ENCODE data around the gene CNNM2. TPM values are rescaled to one million over a fixed set of nuclear protein-coding genes. Genes with fewer than 3 reads are reported as not detected.

CNNM2 gene
- polyA plus RNA-seq, 1 of the 3 experiments (the other 2 are of a cell fraction) = 4.0 TPM

- H3K27ac ChIP-seq (ENCODE audit: low read depth in 2 of 2, low read length in 1 of 2) = no peak overlapping the region
- H3K4me2 ChIP-seq = no peak overlapping the region
- H3K4me1 ChIP-seq (ENCODE audit: control insufficient read depth in 1 of 2, insufficient read depth in 2 of 2, low read depth in 1 of 2, low read length in 1 of 2) = no peaks in the 10 kb centered on the region
- H2AFZ ChIP-seq (ENCODE audit: low read depth) = no peak overlapping the region
- no peak for TF ChIP-seq ELF1 (IDR thresholded peaks at IDR 0.05)
- no peak for TF ChIP-seq GABPA (IDR thresholded peaks at IDR 0.05; ENCODE audit: low read depth)
- TF ChIP-seq, protein P1, sequence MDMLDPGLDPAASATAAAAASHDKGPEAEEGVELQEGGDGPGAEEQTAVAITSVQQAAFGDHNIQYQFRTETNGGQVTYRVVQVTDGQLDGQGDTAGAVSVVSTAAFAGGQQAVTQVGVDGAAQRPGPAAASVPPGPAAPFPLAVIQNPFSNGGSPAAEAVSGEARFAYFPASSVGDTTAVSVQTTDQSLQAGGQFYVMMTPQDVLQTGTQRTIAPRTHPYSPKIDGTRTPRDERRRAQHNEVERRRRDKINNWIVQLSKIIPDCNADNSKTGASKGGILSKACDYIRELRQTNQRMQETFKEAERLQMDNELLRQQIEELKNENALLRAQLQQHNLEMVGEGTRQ (IDR thresholded peaks at IDR 0.05; ENCODE audit: borderline replicate concordance, low read depth, low read length) = no peak
- TF ChIP-seq TCF12 (IDR thresholded peaks at IDR 0.05) = no peak
- no peak for TF ChIP-seq EP300 (IDR thresholded peaks at IDR 0.05; ENCODE audit: borderline replicate concordance in 1 of 2, low read depth in 1 of 2, low read length in 1 of 2)
- no peak for TF ChIP-seq RCOR1 (IDR thresholded peaks at IDR 0.05; ENCODE audit: low read length)
- no peak for TF ChIP-seq NFIC (IDR thresholded peaks at IDR 0.05; ENCODE audit: borderline replicate concordance)
- no peak for TF ChIP-seq TAF1 (IDR thresholded peaks at IDR 0.05; ENCODE audit: borderline replicate concordance, low read depth, low read length)
- H4K20me1 ChIP-seq (ENCODE audit: insufficient read depth) = no peaks in the 10 kb centered on the region
- no peak for DNase-seq
- H3K79me2 ChIP-seq (ENCODE audit: insufficient read depth) = no peaks in the 10 kb centered on the region
- CTCF ChIA-PET = interaction anchor here (1.4 kb wide), 1 partner anchor 124 kb away, joined by 3 read pairs; the partner anchor contains the start of gene CNNM2
- no peaks in the 10 kb centered on the region for H3K36me3 ChIP-seq (replicated peaks in 1 of 2; ENCODE audit: control insufficient read depth in 1 of 2, insufficient read depth in 2 of 2, low read length in 1 of 2)
- no peaks in the 10 kb centered on the region for H3K9me3 ChIP-seq
- H3K27me3 ChIP-seq (ENCODE audit: insufficient read depth) = no peaks in the 10 kb centered on the region
- H3F3A ChIP-seq (replicated peaks; ENCODE audit: insufficient read depth) = no peaks in the 10 kb centered on the region
- 84% methylated on average over 5 of the region's 5 CpGs for WGBS (ENCODE audit: low lambda C conversion rate)
- H3K9me2 ChIP-seq = no peaks in the 10 kb centered on the region
- no peak overlapping the region for H3K9ac ChIP-seq
- POLR2A ChIA-PET = no interaction called here
- H3K4me3 ChIP-seq (ENCODE audit: low read depth in 2 of 2, low read length in 1 of 2) = no peak overlapping the region
Observed at GRCh38 chr10:103042129-103042528, 124.0 kb downstream of the CNNM2 start.

- no peaks in the 10 kb centered on the region for H3K36me3 ChIP-seq (replicated peaks in 1 of 2; ENCODE audit: control insufficient read depth in 1 of 2, insufficient read depth in 2 of 2, low read length in 1 of 2)
- POLR2A ChIA-PET = no interaction called here
- no peak for DNase-seq
- no peaks in the 10 kb centered on the region for H4K20me1 ChIP-seq (ENCODE audit: insufficient read depth)
- CTCF ChIA-PET = interaction anchor here (1.4 kb wide), 1 partner anchor 125 kb away, joined by 3 read pairs; the partner anchor contains the start of gene CNNM2
- H3K9me3 ChIP-seq = no peaks in the 10 kb centered on the region
- H3K4me1 ChIP-seq (ENCODE audit: control insufficient read depth in 1 of 2, insufficient read depth in 2 of 2, low read depth in 1 of 2, low read length in 1 of 2) = no peaks in the 10 kb centered on the region
- H3K9ac ChIP-seq = no peak overlapping the region
- H3K79me2 ChIP-seq (ENCODE audit: insufficient read depth) = no peaks in the 10 kb centered on the region
- no peak overlapping the region for H3K4me3 ChIP-seq (ENCODE audit: low read depth in 2 of 2, low read length in 1 of 2)
- H3F3A ChIP-seq (replicated peaks; ENCODE audit: insufficient read depth) = no peaks in the 10 kb centered on the region
- no peaks in the 10 kb centered on the region for H3K9me2 ChIP-seq
- H2AFZ ChIP-seq (ENCODE audit: low read depth) = no peak overlapping the region
- H3K4me2 ChIP-seq = no peak overlapping the region
- WGBS (ENCODE audit: low lambda C conversion rate) = 90% methylated on average over 7 of the region's 7 CpGs
- no peaks in the 10 kb centered on the region for H3K27me3 ChIP-seq (ENCODE audit: insufficient read depth)
- no peak overlapping the region for H3K27ac ChIP-seq (ENCODE audit: low read depth in 2 of 2, low read length in 1 of 2)
- peak; percentile 41 for TF ChIP-seq RAD21 (IDR thresholded peaks at IDR 0.05; ENCODE audit: low read length)
- 0 out of 2 replicates have a peak, but pooled peaks have one; percentile 13 for TF ChIP-seq SMC3 (IDR thresholded peaks at IDR 0.05; ENCODE audit: low read depth, low read length)
- TF ChIP-seq, protein P2, sequence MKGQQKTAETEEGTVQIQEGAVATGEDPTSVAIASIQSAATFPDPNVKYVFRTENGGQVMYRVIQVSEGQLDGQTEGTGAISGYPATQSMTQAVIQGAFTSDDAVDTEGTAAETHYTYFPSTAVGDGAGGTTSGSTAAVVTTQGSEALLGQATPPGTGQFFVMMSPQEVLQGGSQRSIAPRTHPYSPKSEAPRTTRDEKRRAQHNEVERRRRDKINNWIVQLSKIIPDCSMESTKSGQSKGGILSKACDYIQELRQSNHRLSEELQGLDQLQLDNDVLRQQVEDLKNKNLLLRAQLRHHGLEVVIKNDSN (IDR thresholded peaks at IDR 0.05; ENCODE audit: borderline replicate concordance, low read depth) = no peak
Observed at GRCh38 chr10:103042908-103043307, 124.8 kb downstream of the CNNM2 start.

All from SK-N-SH (cell line).